ENCODE data around the gene ANO10.
"Not testable (repeated sequence)": the region's sequence is repeated elsewhere in the genome, so short reads cannot be mapped to it uniquely, and the experiment has no call there.

The ANO10 gene

DNA sequence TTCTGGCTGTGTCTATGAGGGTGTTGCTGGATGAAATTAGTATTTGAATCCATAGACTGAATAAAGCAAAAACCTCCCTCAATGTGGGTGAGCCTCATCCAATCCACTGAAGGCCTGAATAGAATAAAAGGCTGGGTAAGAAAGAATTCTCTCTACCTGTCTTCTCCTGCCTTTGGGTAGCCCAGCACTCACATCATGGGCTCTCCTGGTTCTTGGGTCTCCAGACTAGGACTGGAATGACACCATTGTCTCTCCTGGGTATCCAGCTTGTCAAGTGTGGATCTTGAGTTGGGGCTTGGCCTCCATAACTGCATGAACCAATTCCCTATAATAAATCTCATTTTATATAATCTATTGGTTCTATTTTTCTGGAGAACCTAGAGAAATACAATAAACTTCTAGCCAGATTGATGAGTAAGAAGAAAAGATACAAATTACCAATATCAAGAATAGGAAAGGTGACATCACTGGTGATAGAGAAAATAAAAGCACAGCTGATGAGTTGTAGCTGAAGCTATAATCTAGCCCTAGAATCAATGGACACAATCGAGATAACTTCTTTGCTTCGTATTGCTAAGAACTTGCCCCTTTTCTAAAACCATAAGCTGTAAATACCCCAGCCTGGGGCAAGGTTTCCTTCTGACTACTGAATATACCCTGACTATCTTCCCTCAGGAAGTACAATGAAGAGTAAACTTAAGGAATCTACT, 106.4 kb downstream of the ANO10 start:
- no peak for DNase-seq

DNA sequence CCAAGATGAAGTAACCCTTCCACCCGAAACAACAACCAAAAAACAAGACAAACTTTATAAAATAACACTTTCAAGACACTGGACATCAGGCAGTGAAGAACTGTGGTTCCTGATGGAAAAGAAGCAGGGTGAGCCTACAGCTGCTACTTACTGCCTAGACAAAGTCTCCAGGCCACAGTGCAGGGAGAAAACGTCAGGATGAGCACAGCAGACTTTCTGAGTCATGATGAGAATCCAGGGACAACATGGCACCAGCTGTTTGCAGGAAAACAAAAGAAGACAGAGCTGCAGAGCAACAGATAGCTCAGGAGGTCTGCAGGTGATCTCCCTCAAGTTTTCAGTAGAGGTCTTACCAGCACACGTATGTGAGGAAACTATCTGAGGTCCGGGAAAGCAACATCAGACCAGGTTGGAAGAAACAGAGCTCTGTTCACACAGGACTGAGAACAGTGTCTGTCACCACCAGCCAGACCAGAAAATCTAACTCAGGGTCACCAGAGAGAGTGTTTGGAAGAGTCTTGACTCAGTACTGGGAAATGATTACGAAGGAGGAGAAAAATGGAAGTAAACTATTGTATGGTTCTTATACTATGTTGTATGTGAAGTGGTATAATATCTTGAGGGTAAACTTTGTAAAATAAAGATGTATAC, 108.9 kb downstream of the ANO10 start:
- no peak for DNase-seq

DNA sequence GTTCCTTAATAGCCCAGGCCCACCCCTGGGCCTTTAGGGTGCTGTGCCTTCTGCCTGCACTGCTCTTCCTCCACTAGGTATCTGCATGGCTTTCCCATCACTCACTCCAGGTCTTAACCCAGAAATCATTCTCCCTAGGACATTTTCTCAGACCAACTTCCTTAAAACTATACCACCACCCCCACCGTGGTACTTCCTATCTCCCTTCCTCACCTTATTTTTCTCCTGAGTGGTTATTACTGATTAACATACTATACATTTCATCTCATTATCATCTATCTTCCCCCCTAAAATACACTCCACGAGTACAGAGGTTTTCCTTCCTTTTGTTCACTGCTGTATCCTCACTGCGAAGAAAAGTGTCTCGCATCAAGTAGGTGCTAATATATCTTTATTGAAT, 115.2 kb downstream of the ANO10 start:
- DNase-seq = no peak

DNA sequence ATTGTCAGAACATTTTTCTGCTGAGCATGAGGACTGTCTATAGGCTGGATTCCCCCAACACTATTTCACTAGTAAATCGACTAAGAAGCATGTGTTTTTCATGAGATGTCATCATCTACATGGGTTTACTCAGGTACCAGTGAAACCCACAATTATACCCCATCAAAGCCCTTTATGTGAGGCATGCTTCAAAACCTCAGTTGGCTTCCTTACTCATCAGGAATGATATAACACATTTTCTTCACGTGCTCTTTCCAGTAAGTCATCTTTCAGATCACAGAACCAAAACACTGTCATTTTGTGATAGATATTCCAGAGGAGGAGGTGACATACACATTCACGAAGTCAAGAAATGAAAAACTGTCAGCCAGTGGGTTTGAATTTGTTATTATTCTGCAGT, 116.5 kb downstream of the ANO10 start:
- DNase-seq = no peak

DNA sequence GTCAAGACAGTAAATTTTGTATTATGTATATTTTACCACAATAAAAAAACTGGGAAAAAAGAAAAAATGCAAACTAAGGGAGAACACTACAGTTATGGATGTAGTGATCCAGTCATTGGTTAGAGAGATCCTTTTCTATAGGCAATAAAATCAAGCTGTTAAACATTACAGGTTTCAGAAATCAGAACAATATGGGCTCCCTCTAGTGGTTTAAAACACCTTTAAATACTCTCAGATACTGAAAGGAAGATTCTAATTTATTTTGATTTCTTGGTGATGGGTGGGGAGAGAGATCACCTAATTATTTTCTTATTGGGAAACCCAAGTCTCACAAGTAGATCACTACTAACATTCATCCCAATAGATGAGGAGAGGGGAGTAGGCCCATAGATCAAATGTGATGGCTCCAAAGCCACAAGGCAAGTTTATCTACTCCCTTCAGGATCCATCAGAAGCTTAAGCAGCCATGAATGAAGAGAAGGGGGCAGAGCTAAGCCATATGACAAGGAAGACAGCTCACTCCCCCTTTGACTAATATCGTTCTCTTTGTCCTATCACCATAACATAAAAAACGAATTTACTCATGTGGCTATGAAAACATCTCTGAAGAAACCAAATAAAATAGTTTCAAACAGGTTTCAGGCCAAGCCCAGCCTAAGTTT, 118.6 kb downstream of the ANO10 start:
- no peak for DNase-seq

DNA sequence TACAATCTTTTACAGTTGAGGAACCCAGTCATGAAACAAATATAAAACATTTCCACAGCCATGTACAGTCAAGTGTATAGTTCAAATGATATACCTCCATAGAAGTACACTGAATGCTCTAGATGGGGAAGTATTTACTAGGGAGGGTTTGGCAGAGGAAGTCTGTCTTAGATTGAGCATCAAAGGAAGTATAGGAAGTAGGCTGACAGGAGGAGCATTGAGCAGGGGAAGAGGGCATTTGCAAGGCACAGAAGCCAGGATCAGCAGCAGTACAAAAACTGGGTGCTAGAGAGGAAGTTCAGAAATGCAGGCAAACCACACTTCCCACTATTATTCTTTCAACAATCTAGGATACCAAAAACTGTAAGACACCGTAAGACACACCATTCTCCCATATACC, 122.6 kb downstream of the ANO10 start:
- no peak for DNase-seq

DNA sequence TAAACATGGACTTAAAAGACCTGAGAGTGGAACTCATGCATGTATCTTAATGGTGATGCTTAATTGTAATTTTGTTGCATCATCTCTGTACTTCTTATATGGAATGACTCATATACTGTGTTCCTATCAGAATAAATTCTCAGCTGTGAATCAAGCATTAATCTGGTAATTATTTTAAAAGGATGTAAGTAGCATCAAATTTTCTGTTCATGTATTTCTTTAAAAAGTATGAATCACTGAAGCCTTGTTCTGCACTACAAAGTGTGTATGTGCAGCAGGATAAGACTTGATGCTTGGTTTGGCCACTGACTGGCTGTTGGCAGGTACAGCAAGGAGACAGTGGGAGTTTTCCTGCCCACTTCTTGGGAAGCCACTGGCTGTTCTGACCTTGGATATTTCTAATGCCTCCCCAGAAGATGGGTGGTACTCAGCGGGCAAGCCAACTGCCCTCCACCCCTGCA, 123.9 kb downstream of the ANO10 start:
- DNase-seq = no peak

DNA sequence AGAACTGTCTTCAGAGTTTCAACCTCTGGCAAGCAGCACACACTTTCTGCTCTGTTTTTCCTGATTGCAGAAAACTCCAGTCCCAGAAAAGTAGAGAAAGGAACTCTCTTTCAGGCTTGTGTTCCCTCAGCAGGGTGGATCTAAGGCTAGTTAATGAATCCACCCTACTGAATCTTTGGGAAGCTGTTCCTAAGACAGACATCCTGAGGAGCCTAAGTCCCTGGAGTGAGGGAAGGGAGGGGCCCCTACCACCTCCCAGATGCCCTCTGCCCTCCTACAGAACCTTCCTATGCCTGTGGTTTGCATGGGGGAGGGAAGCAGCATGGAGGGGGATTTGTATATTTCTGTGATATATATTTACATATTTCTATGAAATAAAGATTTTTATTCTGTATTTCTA, 124.4 kb downstream of the ANO10 start:
- DNase-seq = no peak

DNA sequence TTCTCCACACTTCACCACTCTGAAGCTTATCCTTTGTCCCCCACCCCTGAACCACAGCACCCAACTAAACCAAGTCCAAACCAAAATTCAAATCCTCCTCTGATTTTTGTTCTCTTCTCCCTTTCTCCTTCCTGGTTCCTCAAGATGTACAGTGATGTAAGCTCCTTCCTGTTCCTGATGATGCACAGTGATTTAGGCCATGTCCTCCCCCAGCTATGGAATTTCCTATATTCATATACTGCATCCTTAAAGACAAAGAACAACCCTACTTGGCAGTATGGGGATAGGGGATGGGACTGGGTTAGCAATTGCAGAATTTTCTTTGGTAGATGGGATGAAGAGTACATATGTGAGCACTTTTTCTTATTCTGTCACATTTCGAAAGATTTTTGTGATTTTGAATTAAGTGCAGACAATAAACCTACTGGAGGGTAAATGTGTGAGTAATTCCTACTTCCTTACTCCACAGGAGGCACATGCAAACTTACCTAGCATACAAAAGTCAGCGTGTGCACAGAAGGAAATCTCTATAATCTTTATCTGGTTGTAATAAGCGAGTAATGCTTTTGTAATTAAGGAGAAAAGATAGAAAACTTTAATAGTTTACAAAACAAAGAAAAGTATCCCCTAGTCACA, 125.0 kb downstream of the ANO10 start:
- DNase-seq = no peak

DNA sequence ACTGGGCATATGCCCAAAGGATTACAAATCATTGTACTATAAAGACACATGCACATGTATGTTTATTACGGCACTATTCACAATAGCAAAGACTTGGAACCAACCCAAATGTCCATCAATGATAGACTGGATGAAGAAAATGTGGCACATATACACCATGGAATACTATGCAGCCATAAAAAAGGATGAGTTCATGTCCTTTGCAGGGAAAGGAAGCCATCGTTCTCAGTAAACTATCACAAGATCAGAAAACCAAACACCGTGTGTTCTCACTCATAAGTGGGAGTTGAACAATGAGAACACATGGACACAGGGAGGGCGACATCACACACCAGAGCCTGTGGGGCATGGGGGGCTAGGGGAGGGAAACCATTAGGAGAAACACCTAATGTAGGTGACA, 128.9 kb downstream of the ANO10 start:
- DNase-seq = not testable (repeated sequence)

DNA sequence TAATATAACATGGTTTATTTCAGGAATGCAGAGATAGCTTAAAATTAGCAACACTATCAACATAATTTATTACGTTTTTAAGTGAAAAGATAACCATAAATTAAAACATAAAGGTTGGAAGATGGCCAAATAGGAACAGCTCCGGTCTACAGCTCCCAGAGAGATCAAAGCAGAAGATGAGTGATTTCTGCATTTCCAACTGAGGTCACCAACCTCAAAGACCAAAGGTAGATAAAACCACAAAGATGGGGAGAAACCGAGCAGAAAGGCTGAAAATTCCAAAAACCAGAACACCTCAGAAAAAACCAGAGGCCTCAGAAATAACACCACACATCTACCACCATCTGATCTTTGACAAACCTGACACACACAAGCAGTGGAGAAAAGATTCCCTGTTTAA, 130.0 kb downstream of the ANO10 start:
- not testable (repeated sequence) for DNase-seq

DNA sequence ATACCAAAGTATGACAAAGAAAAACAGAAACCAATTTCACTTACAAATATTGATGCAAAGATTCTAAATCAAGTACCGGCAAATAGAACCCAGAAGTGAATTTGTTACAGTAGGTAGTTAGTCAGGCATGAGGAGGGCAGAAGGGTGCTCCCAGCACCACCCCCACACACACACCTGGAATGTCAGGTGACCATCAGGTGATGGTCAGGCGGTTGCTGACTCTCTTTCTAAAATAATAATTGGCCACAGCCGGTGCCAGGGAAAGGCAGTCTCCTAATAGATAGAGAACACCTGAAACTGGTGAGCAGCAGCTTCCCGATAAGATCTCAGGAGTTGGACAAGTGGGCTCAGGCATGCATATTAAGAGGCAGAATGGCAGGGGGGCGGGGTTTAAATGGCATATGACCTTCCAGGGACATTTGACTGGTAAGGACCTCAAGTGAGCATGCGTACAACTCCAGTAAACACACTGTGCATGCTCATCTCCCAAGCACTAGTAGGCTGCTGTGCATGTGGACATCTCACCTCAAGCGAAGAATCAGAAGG, 131.1 kb downstream of the ANO10 start:
- no peak for DNase-seq

DNA sequence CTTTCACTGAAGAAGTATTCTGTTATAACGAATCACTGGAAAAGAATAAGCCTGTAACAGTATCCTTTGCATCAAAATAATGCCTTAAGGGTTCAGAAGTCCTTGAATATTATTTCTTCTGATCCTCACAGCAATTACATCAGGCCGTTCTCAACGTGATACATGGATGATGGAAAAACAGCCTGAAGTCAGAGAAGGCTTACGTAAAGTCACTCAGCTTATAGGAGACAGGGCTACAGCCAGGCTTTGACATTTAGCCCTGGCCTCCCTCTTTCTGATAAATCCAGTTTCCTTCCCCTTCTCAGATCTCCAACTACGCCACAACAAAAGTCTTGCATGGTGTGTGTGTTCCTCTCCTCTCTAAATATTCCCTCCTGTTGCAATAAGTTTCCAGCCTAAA, 131.9 kb downstream of the ANO10 start:
- DNase-seq = no peak

DNA sequence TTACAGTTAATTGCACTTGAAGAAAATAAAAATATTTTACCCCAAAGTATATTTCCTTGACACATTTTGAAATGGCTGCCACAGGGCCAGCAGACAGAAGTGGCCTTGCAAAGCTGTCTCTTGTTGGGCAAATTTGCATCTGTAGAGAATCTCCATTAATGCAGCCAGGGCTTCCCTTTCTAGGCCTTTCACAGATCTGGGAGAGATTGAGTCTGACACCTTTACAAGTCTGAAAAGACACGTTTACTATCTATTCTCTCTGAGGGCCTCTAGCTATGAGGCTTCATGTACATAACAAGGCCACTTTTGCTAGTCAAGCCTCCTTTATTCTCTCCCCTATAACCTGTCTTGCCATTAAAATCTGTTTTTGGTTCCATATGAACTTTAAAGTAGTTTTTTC, 135.9 kb downstream of the ANO10 start:
- DNase-seq = no peak

DNA sequence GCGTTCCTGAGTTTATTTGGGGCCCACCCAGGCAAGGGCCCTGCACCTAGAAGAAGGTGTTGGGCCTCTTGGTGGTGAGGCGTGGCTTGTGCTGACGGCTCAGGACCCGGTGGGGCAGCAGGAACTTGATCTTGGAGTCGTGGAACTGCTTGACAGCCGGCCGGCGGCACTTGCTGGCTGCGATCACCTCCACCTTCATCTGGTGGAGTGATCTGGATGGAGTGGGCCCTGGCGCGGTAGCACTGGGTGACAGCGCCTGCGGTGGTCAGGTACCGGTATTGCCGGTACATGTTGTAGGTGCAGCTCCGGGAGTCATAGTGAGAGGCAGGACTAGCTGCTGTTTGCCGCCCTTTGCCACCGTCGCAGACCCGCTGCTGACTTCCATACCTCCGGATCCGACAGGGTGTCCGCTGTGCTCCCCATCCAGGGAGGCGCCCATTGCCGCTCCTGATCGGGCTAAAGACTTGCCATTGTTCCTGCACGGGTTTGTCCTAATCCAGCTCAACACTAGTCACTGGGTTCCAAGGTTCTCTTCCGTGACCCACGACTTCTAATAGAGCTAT, 136.8 kb downstream of the ANO10 start:
- DNase-seq = no peak

DNA sequence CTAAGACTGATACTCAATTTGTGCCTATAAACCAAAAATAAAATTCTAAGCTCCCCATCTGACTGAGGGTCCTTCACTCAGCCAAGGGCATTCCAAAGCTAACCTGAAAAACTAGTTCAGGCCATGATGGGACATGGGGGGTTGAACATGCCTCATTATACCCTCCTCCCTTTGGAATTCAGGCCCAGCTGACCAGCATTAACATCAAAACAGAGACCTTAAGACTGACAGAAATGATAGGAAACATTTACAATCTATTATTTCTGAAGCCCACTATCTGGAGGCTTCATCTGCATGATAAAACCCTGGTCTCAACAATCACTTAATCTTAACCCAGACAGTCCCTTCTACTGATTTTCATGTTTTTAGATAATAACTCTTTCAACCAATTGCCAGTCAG, 140.4 kb downstream of the ANO10 start:
- no peak for DNase-seq

DNA sequence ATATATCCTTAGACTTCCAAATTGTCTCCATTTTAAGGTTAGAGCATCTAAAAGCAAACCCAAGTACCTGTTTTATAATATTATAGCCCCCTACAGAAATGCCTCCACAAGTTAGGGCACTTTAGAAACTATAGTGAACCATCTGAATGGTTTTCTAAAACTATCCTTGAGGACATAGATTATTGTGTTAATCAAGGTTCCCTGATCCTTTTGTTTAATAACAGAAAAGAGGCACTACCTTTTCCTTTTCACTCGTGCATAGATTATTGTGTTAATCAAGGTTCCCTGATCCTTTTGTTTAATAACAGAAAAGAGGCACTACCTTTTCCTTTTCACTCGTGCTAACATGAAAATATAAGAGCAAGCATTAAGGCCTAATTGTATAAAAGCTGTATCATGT, 143.0 kb downstream of the ANO10 start:
- not testable (repeated sequence) for DNase-seq

DNA sequence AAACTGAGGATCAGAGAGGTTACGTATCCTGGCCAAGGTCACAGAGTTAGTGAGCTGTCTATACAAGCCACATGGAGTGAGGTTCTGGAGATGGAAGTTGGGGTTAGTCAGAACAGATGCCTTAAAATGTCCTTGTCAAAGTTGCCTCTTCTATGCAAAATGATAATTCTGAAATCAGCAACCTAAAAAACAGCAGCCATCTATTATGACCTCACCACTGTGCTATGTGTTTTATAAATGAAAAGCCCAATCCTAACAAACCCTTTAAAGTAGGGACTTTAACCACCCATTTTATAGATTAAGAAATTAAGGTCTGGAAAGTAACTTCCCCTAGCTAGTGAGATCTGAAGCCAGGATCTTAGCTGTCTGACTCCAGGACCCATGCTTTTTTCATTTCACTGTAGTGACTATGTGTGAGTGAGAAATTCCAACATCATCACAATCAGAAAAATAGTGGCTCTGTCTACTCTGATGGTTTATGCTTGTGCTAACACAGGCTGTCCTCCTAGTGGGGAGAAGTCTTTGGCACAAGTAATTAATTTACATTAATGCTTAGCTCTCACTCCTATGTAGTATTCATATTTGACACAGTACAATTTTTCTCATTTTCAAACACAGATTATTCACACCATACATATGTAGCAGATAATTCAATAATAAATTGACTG, 143.6 kb downstream of the ANO10 start:
- DNase-seq = no peak

DNA sequence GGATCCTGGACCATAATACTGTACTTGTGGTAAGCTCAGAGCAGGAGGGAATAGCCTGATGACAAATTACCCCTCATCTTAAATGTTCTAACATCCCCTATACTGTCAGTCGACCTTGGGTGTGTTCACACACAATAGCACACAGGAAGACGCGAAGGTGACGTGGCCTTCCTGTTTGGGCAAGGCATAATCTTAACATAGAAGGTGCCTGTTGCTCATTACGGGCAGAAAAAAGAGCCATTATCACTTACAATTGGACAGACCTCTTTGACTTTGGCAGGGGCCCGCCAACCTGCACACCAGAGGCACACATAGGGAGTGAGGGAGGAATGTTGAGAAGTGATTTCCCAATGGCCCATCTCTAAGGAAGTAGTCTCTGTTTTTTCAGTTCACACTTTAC, 144.2 kb downstream of the ANO10 start:
- no peak for DNase-seq

DNA sequence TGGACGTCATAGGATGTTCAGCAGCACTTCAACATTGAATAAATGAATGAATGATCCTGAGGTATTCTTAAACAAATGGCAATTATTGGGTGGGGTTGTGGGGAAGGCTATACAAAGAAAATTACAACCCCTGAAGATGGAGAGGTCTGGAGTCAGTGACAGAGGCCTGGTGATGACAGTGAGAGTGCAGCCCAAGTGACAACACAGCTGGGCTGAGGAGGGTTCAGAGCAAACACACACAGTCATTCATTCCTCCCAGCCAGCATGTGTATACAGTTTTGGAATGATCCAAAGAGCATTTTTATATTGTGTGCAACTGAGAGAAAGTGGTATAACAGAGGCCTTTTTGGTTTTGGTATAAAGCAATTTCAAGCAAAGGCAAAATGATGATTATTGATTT, 148.1 kb downstream of the ANO10 start:
- no peak for DNase-seq

DNA sequence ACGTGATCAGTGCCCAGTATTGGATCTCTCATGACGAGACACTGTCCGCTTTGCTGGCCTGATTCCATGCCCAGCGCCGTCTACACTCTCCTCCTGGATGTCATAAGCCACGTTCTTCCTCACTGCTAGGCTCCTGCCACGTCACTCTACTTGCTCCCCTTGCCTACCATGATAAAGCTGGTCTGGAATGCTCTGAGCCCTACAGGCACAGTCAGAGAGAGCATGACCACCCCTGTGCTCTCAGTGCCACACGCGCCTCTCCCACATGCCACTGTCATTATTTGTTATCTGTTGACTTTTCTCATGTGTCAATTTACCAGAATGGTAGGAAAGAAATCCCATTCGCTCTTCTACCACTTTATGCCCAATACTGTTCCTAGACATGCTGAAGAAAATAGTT, 148.6 kb downstream of the ANO10 start:
- no peak for DNase-seq

DNA sequence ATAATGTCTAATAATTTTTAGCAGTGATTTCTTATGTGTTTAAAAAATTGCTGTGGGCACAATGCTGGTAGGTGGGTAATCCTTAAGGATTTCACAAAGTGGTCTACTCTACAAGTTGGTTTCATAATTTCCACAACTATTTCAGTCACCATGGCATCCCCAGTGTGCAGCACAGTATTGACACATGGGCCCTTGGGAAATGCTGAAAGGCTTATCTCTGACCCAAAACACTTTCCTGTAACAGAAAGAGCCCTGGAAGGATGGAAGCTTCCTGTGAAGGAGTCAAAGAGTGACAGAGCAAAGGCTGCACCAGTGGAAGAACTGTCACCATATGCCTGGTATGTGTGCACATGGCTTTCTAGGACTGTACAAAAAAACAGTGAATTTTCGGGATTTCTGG, 153.7 kb downstream of the ANO10 start:
- no peak for DNase-seq

DNA sequence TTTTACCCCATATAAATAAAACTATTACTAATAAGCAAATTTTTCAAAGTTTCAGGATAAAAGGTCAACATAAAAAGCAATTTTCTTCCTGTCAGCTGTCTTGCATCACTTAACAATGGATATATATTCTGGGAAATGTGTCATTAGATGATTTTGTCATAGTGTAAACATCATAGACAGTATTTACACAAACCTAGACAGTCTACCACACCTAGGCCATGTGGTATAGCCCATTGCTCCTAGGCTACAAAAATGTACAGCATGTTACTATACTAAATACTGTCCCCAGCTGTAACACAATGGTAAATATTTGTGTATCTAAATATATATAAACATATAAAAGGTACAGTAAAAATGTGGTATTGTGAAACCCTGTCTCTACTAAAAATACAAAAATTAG, 156.7 kb downstream of the ANO10 start:
- no peak for DNase-seq
